CD4-positive, alpha-beta memory T cell (primary cell): Measurements from ENCODE around the gene TCERG1L. TPM values are rescaled to one million over a fixed set of nuclear protein-coding genes. Genes with fewer than 3 reads are reported as not detected.
"Not testable (repeated sequence)": the region's sequence is repeated elsewhere in the genome, so short reads cannot be mapped to it uniquely, and the experiment has no call there.

Experiments
- CTCF ChIA-PET: fragments of 350-600 bp; sonication (Branson Sonifier 250); formaldehyde crosslinking; loops from one replicate; lab custom pipeline; 2021; ENCODE audit warnings: inconsistent platforms; ENCODE audit not compliant: partially characterized antibody; lab: Charles Lee
- POLR2A ChIA-PET: fragments of 350-600 bp; sonication (Branson Sonifier 250); formaldehyde crosslinking; loops from one replicate; lab custom pipeline; 2021; ENCODE audit not compliant: partially characterized antibody; lab: Charles Lee
- DNase-seq, 5 donors: peaks; one replicate each; pipeline versions ENCODE4 v3.0.0 to v3.0.0-alpha.2; 2020 to 2022; ENCODE audit warnings: mixed read lengths in 1 of 5
- H3K27ac ChIP-seq: one replicate; pipeline ENCODE4 v1.7.0; 2013; ENCODE audit warnings: low read depth, low read length
- H3K27me3 ChIP-seq: 2 replicates; pipeline ENCODE4 v1.7.0; 2013; ENCODE audit warnings: mild to moderate bottlenecking, low read length, moderate library complexity; ENCODE audit not compliant: insufficient read depth
- H3K36me3 ChIP-seq: 2 replicates; pipeline ENCODE4 v1.7.0; 2013; ENCODE audit warnings: mild to moderate bottlenecking, low read length, moderate library complexity; ENCODE audit not compliant: insufficient read depth
- H3K4me1 ChIP-seq: 2 replicates; pipeline ENCODE4 v1.7.0; 2013; ENCODE audit warnings: mild to moderate bottlenecking, low read length, moderate library complexity; ENCODE audit not compliant: insufficient read depth
- H3K4me3 ChIP-seq, 2 donors: one replicate each; pipeline ENCODE4 v1.7.0; 2013; ENCODE audit warnings: low read length in 2 of 2, mild to moderate bottlenecking in 1 of 2
- H3K9me3 ChIP-seq, 2 donors: one replicate each; pipeline ENCODE4 v1.7.0; 2013; ENCODE audit warnings: low read length in 2 of 2, control low read depth in 1 of 2; ENCODE audit not compliant: control insufficient read depth in 1 of 2
- H3K27ac Mint-ChIP-seq, 7 donors: one replicate each; pipeline ENCODE4 v1.8.0; 2020 to 2021; ENCODE audit warnings: mixed read lengths in 7 of 7, mild to moderate bottlenecking in 6 of 7, inconsistent platforms in 3 of 7, moderate library complexity in 3 of 7
- H3K27me3 Mint-ChIP-seq, 2 donors: one replicate each; pipeline ENCODE4 v1.8.0; 2020 to 2021; ENCODE audit warnings: mixed read lengths in 2 of 2
- H3K36me3 Mint-ChIP-seq, 2 donors: one replicate each; pipeline ENCODE4 v1.8.0; 2020 to 2021; ENCODE audit warnings: mixed read lengths in 2 of 2, inconsistent platforms in 1 of 2, mild to moderate bottlenecking in 1 of 2
- H3K4me1 Mint-ChIP-seq, 4 donors: one replicate each; pipeline ENCODE4 v1.8.0; 2020 to 2021; ENCODE audit warnings: mixed read lengths in 4 of 4, mild to moderate bottlenecking in 1 of 4
- H3K4me3 Mint-ChIP-seq, 8 donors: one replicate each; pipeline ENCODE4 v1.8.0; 2020 to 2021; ENCODE audit warnings: mixed read lengths in 8 of 8, mild to moderate bottlenecking in 7 of 8, moderate library complexity in 6 of 8, inconsistent platforms in 3 of 8
- H3K9me3 Mint-ChIP-seq, 8 donors: one replicate each; pipeline ENCODE4 v1.8.0; 2020 to 2021; ENCODE audit warnings: mixed read lengths in 8 of 8, mild to moderate bottlenecking in 5 of 8, inconsistent platforms in 3 of 8, moderate library complexity in 1 of 8
- intact Hi-C: fragments of 100-400 bp; cut with micrococcal nuclease; formaldehyde crosslinking; loops from one replicate; pipeline ENCODE4 v1.15.1; 2023
- polyA plus RNA-seq, 2 donors: library from polyadenylated mRNA; unstranded; fragments of 300-500 nt; fragmentation: Illumina TruSeq; gene quantifications; one replicate each; pipeline ENCODE4 v1.2.3, GENCODE V29; 2021
- total RNA-seq, 2 experiments: library from RNA; stranded (reverse); gene quantifications; one replicate each; pipeline ENCODE4 v1.2.3, GENCODE V29; 2021

Gene TCERG1L
- total and polyA plus RNA-seq, 4 experiments from 2014 or later: not detected

DNA sequence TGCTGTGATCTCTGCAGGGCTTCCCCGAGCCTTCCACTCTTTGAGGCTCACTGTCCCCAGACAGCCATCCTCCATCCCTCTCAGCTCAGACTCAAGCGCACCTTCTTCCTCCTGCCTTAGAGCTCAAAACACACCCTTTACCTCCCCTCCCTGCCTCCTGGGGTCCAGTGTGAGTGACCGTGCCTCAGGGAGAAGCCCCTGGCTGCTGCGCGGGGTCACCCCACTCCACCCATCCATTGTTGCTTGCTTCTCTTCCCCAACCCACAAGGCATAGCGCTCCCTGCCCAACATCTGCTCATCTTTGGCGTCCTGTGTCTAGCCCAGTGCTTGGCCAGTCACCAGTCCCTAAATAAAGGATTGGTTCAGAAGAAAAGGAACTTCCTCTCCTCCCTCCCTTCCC is 170.3 kb downstream of the TCERG1L start:
- no peak overlapping the region for H3K27ac Mint-ChIP-seq

DNA sequence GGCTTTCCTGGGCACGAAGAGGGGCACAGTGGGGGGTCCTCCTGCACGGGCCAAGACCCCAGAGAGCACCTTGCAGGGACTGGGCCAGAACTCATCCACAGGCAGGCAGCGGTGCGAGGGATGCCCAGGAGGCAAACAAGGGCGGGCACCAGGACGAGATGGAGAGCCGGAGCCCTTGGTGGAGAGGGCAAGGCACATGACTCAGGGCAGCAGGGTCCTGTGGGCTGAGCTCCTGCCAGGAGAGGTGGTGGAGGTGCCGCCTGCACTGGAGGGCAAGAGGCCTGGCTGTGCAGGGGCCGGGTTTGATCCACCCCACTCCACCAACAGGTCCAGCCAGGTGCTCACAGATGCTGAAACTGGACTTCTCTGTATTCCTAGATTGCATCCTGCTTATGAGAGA is 170.9 kb downstream of the TCERG1L start:
- H3K9me3 ChIP-seq: no peaks in the 10 kb centered on the region
- H3K27ac ChIP-seq: no peak overlapping the region
- no peak for DNase-seq
- CTCF ChIA-PET: no interaction called here
- no peaks in the 10 kb centered on the region for H3K27me3 ChIP-seq
- no peaks in the 10 kb centered on the region for H3K4me1 Mint-ChIP-seq
- no peak overlapping the region for H3K27ac Mint-ChIP-seq
- H3K4me1 ChIP-seq: no peaks in the 10 kb centered on the region
- H3K36me3 Mint-ChIP-seq: no peaks in the 10 kb centered on the region
- POLR2A ChIA-PET: no interaction called here
- intact Hi-C loops: no loop called here
- H3K9me3 Mint-ChIP-seq: peaks cover 0 to 5% (median 0%) of the 10 kb centered on the region in 8 donors
- no peak overlapping the region for H3K4me3 Mint-ChIP-seq
- H3K36me3 ChIP-seq: no peaks in the 10 kb centered on the region
- no peak overlapping the region for H3K4me3 ChIP-seq
- H3K27me3 Mint-ChIP-seq: no peaks in the 10 kb centered on the region

More for the DNA sequence above, 170.3 kb downstream of the TCERG1L start:
- Mint-ChIP-seq H3K27me3 (no peaks in the 10 kb centered on the region), H3K9me3 (peaks cover 0 to 5% (median 0%) of the 10 kb centered on the region in 8 donors), H3K36me3 (no peaks in the 10 kb centered on the region), H3K4me1 (no peaks in the 10 kb centered on the region), H3K4me3 (no peak overlapping the region)
- no peaks in the 10 kb centered on the region for H3K4me1 ChIP-seq
- H3K36me3 ChIP-seq: no peaks in the 10 kb centered on the region
- no peaks in the 10 kb centered on the region for H3K9me3 ChIP-seq
- ChIA-PET POLR2A (no interaction called here), CTCF (no interaction called here)
- H3K27me3 ChIP-seq: no peaks in the 10 kb centered on the region
- no peak overlapping the region for H3K4me3 ChIP-seq
- intact Hi-C loops: no loop called here
- DNase-seq: no peak
- H3K27ac ChIP-seq: no peak overlapping the region

DNA sequence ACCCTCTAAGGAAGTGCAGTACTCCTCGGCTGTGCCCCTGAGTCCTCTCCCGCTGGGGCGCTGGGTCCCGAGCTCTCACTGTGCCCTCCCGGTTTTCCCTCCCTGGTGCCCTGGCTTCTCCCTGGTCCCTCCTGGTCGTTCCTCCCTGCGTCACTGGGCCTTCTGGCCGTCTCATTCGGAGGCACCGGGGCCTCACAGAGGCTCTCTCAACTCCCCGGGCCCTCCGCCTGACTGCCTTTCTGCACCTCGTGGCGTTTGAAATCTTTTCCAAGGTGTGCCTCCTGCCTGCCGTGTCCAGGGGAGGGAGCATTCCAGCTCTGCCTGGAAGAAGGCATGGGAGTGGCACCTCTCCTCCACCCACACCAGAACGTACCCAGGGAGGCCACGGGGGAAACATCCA is 174.3 kb downstream of the TCERG1L start:
- Mint-ChIP-seq H3K27ac (no peak overlapping the region), H3K27me3 (no peaks in the 10 kb centered on the region), H3K4me1 (no peaks in the 10 kb centered on the region), H3K4me3 (no peak overlapping the region), H3K9me3 (peaks cover 0 to 5% (median 0%) of the 10 kb centered on the region in 8 donors), H3K36me3 (no peaks in the 10 kb centered on the region)
- ChIA-PET POLR2A (no interaction called here), CTCF (no interaction called here)
- H3K9me3 ChIP-seq: no peaks in the 10 kb centered on the region
- intact Hi-C loops: no loop called here
- no peak overlapping the region for H3K27ac ChIP-seq
- H3K4me3 ChIP-seq: no peak overlapping the region
- no peaks in the 10 kb centered on the region for H3K4me1 ChIP-seq
- H3K27me3 ChIP-seq: no peaks in the 10 kb centered on the region
- DNase-seq: no peak
- no peaks in the 10 kb centered on the region for H3K36me3 ChIP-seq

DNA sequence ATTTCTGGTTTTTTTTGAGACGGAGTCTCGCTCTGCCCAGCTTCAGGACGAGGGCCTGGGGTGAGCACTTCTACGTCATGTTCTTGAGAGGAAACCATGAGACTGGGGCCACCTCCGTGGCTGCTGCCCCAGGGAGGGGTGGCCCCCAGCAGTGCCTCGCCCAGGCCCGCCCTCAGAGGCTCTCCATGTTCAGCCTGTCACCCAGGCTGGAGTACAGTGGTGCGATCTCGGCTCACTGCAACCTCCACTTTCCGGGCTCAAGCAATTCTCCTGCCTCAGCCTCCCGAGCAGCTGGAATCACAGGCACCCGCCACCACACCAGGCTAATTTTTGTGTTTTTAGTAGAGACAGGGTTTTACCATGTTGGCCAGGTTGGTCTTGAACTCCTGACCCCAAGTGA is 175.2 kb downstream of the TCERG1L start:
- CTCF ChIA-PET, H3K9me3 Mint-ChIP-seq, POLR2A ChIA-PET, DNase-seq, H3K4me1 ChIP-seq, H3K27ac ChIP-seq, H3K36me3 ChIP-seq, H3K4me3 ChIP-seq, H3K27me3 Mint-ChIP-seq, H3K36me3 Mint-ChIP-seq, H3K9me3 ChIP-seq, H3K27ac Mint-ChIP-seq, H3K4me1 Mint-ChIP-seq, H3K27me3 ChIP-seq, intact Hi-C loops, H3K4me3 Mint-ChIP-seq: not testable (repeated sequence)

DNA sequence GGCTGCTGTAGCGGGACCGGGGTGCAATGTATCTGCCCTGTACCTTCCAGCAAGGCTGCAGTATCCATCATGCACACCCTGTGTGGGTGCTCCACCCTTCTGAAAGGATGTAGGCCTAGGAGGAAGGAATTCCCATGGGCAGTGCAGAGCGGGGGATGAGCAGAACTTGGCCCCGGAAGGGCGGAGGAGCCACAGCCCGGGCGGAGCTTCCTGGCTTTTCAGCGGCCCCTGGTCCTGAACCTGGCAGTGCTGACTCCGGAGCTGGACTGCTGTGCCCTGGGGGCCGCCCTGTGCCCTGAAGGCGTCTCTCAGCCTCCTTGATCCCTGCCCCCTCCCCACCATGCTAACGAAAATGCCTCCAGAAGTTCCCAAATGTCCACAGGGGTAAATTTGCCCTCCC is 175.8 kb downstream of the TCERG1L start:
- ChIA-PET POLR2A (no interaction called here), CTCF (no interaction called here)
- peaks cover 0 to 4% (median 0%) of the 10 kb centered on the region in 8 donors for H3K9me3 Mint-ChIP-seq
- no peak overlapping the region for H3K4me3 Mint-ChIP-seq
- H3K27ac Mint-ChIP-seq: no peak overlapping the region
- H3K27me3 Mint-ChIP-seq: no peaks in the 10 kb centered on the region
- H3K4me1 ChIP-seq: no peaks in the 10 kb centered on the region
- no peak overlapping the region for H3K27ac ChIP-seq
- no peaks in the 10 kb centered on the region for H3K36me3 Mint-ChIP-seq
- no peaks in the 10 kb centered on the region for H3K36me3 ChIP-seq
- intact Hi-C loops: no loop called here
- DNase-seq: no peak
- no peaks in the 10 kb centered on the region for H3K27me3 ChIP-seq
- no peak overlapping the region for H3K4me3 ChIP-seq
- H3K9me3 ChIP-seq: no peaks in the 10 kb centered on the region
- H3K4me1 Mint-ChIP-seq: no peaks in the 10 kb centered on the region

DNA sequence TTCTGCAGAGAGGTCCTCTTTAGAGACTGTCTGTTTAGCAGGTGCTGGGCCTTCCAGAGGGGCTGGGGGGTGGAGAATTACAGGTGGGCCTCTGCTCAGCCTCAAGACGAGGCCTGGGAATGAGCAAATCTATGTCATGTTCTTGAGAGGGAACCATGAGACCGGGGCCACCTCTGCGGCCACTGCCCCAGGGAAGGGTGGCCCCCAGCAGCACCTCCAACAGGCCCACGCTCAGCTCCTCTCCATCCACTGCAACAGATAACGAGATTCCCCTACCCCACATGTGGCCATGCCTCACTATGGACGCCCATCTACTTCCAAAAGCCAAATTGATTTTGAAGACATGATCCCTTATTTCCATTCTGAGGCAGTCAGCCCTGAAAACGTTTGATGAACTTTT is 176.9 kb downstream of the TCERG1L start:
- H3K27me3 Mint-ChIP-seq: no peaks in the 10 kb centered on the region
- H3K9me3 ChIP-seq: no peaks in the 10 kb centered on the region
- H3K27ac Mint-ChIP-seq: no peak overlapping the region
- POLR2A ChIA-PET: no interaction called here
- H3K4me1 Mint-ChIP-seq: no peaks in the 10 kb centered on the region
- no peak for DNase-seq
- peaks cover 0 to 6% (median 0%) of the 10 kb centered on the region in 8 donors for H3K9me3 Mint-ChIP-seq
- no peaks in the 10 kb centered on the region for H3K36me3 Mint-ChIP-seq
- no peaks in the 10 kb centered on the region for H3K36me3 ChIP-seq
- no peak overlapping the region for H3K4me3 ChIP-seq
- no peaks in the 10 kb centered on the region for H3K27me3 ChIP-seq
- H3K27ac ChIP-seq: no peak overlapping the region
- intact Hi-C loops: no loop called here
- CTCF ChIA-PET: no interaction called here
- no peak overlapping the region for H3K4me3 Mint-ChIP-seq
- H3K4me1 ChIP-seq: no peaks in the 10 kb centered on the region

DNA sequence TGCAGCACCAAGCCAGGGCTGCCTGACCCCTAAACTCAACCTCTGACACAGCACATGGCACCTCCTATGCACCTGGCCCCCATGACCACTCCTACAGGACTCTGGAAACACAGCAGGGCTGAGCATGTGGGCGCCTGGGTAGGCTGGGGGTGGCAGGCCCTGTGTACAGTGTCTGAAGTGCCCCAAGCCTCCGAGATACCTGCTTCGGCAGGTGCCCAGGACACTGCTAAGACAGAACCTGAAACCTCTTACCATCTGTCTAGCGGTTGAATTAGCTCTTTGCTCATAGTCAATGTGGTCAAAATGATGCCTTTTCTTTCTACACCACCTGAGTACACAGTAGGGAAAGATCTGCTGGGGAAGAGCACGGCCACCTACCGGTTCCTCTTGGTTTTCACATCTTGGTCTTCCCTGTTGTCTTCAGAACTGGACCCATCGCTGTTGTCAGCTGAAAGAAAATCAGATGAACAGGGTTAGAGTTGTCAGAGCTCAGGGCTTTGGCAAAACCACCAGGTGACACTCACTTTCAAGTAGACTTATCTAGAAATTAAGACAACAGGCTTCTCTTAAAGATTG is 177.4 kb downstream of the TCERG1L start:
- H3K4me3 ChIP-seq: no peak overlapping the region
- H3K27ac ChIP-seq: no peak overlapping the region
- no peaks in the 10 kb centered on the region for H3K36me3 ChIP-seq
- Mint-ChIP-seq H3K4me1 (no peaks in the 10 kb centered on the region), H3K36me3 (no peaks in the 10 kb centered on the region), H3K4me3 (no peak overlapping the region), H3K27me3 (no peaks in the 10 kb centered on the region), H3K9me3 (peaks cover 0 to 6% (median 0%) of the 10 kb centered on the region in 8 donors), H3K27ac (no peak overlapping the region)
- ChIA-PET POLR2A (no interaction called here), CTCF (no interaction called here)
- H3K4me1 ChIP-seq: no peaks in the 10 kb centered on the region
- H3K9me3 ChIP-seq: no peaks in the 10 kb centered on the region
- intact Hi-C loops: no loop called here
- no peaks in the 10 kb centered on the region for H3K27me3 ChIP-seq
- DNase-seq: no peak

DNA sequence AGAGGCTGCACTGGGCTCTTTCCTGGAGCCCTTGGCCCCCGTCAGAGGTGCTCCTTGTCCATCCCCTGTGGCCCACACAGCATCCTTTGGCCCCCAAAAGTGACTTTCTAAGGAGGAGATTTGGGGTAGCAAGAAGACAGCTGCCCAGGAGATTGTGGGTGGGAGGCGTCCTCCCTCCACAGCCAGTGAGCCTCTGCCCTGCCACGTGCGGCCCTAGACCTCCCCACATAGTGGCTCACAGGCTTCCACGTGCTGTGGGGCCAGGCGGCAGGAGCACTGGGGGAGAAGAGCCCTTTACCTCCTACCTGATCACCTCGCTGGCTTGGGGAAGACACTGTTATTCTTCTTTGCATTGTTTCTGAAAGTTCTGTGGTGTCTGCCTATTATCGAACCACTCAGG is 178.8 kb downstream of the TCERG1L start:
- no peaks in the 10 kb centered on the region for H3K9me3 ChIP-seq
- H3K27ac ChIP-seq: no peak overlapping the region
- CTCF ChIA-PET: no interaction called here
- intact Hi-C loops: no loop called here
- POLR2A ChIA-PET: no interaction called here
- Mint-ChIP-seq H3K9me3 (peaks cover 0 to 6% (median 0%) of the 10 kb centered on the region in 8 donors), H3K27me3 (no peaks in the 10 kb centered on the region), H3K27ac (no peak overlapping the region), H3K36me3 (no peaks in the 10 kb centered on the region), H3K4me3 (no peak overlapping the region), H3K4me1 (no peaks in the 10 kb centered on the region)
- H3K4me1 ChIP-seq: no peaks in the 10 kb centered on the region
- H3K4me3 ChIP-seq: no peak overlapping the region
- no peaks in the 10 kb centered on the region for H3K27me3 ChIP-seq
- no peaks in the 10 kb centered on the region for H3K36me3 ChIP-seq
- no peak for DNase-seq
